COLO829 (cell line): Measurements from ENCODE around the gene ADPRS.

Source experiments
- DNase-seq: peaks from one replicate; pipeline ENCODE4 v3.0.0; 2012; ENCODE audit warnings: low spot score

ADPRS gene

DNA sequence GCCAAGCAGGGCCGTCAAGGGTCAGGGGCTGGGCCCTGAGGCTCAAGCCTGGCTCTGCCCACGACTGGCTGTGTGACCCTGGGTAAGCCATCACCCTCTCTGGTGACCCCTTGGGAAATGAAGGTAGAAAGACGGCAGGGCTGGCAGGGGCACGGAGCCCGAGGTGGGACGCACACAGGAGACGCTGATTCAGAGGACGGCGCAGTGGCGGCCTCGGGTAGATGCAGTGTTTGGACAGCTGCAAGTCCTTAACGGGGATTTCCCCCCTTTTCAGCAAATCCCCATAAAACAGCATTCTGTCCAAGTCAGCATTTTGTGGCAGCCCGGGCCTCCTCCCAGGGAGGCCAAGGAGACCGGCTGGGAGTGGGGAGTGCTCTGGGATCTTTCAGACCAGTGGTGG is 19.6 kb downstream of the ADPRS start:
- no peak for DNase-seq

DNA sequence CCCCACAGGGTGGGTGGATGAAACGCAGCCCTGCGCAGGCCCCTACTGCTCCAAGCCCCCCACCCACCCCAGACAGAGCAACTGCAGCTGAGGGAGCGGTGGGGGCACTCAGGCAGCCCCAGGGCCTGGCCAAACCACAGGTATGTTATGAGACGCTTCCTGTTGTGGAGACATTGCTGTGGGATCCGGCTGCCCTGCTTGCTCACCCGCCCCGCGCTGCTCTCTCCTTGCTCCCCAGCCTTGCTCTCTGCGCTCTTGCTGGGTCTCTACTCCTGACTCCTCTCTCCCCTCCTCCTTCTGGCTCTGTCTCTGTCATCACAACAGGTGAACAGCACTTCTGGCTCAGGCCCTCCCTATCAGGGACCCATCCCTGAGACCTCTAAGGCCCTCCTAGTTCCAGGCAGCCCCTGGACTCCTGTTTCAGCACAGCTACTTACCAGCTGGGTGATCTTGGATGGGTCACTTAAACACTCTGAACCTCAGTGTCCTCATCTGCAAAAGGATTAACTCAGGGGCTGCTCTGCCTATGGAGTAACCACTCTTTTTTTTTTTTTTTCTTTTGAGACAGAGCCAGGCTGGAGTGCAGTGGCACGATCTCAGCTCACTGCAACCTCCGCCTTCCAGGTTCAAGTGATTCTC is 20.5 kb downstream of the ADPRS start:
- no peak for DNase-seq

DNA sequence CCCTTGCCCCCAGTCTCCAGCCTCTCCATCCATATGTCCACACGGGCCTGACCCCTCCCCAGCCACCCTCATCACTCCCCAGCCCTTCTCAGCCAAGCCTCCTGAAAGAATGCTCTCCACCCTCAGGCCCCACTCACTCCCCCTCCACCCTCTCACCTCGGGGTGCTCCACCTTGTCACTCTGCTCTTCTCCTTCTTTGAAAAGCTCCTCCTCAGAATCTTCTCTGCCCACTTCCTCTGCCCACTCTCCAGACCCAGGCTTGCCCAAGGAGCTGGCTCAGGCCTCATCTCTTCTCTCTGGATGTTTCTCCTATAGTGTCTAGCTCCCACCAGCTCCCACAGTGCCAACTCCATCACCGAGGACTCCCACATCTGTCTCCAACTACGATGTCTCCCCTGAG is 22.5 kb downstream of the ADPRS start:
- DNase-seq, result no peak

DNA sequence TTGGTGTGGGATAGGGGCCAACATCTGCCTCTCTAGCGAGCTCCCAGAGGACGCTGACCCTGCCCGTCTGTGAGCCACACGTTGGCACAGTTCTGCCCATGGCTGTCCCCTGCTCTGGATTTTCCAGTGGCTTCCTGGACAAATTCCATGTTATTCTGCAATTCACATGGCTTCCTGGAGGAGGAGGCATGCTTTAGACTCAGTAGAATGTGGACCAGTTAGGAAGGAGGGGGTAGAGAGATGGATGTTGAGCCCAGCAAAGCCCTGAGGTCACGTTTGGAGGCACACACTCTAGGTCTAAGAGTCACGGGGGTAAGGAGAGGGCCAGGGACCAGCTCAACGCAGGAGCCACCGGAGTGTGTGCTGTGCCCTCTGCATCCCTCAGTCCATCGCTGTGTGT is 24.1 kb downstream of the ADPRS start:
- no peak for DNase-seq

DNA sequence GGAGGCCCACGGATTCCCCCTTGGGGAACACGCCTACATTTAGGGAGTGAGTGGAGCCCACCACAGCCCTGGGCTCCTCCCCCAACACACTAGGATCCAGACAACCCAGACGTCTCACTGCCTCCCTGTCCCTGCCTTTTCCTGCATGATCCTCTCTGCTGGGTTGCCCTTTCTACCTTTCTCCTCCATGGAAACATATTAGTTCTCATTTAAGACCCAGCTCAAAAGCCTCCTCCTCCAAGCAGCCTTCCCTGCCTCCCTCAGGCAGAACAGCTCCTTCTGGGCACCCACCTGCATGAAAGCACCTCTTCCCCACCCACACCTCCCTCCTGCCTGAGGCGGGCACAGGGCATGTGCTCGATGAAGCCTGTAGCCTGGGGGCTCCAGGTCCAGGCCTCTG is 25.7 kb downstream of the ADPRS start:
- DNase-seq, result no peak

DNA sequence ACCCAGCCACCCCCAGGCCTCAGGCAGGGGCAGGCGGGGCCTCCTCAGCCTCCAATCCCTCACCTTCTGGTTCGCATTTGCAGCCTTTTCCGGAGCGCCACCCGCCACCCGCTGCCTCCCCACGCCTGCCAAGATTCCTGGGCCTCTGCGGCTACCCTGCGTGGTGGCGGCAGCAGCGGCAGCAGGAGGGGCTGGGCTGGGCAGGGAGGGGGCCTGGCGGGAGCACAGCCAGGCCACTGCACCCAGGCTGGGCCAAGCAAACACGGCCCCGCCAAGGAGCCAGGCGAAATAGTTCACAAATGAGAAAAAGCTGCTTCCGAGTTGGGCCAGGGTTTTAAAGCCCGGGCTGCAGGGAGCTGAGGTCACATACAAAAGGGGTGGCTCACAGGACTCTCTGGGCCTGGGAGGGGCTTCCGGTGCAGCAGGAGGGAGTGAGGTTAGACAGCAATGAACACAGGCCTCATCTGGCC is 26.5 kb downstream of the ADPRS start:
- no peak for DNase-seq

DNA sequence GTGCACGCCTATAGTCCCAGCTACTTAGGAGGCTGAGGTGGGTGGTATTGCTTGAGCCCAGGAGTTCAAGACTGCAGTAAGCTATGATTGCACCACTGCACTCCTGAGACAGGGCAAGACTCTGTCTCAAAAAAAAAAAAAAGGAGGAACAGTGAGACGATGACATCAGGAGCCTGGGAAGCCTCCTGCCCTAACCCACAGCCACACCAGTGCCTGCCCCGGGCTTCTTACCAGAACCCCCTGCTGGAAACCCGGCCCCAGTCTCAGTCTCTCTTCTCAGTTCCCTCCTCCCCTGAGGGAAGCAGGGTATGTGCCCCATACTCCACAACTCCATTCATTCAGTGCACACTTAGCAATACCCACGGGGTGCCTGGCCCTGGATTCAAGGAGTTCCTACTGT is 27.2 kb downstream of the ADPRS start:
- no peak for DNase-seq

DNA sequence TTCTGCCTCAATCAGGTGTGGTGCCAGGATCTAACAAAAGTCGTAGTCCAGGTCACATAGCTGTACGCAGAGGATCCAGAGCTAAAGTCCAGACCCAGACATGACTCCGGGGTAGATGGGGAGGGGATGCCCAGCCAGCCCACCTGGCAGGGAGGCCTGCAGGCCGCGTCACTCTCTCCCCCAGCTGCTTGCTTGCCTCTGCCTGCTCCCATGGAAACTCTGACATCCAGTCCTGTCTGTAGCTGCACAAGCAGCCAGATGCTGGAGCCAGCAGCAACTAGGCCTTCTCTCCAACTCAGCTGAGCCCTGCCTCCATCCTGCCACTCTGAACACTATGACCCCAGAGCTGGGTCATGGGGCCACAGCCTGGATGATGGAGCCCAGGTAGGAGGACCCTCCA is 28.2 kb downstream of the ADPRS start:
- no peak for DNase-seq

DNA sequence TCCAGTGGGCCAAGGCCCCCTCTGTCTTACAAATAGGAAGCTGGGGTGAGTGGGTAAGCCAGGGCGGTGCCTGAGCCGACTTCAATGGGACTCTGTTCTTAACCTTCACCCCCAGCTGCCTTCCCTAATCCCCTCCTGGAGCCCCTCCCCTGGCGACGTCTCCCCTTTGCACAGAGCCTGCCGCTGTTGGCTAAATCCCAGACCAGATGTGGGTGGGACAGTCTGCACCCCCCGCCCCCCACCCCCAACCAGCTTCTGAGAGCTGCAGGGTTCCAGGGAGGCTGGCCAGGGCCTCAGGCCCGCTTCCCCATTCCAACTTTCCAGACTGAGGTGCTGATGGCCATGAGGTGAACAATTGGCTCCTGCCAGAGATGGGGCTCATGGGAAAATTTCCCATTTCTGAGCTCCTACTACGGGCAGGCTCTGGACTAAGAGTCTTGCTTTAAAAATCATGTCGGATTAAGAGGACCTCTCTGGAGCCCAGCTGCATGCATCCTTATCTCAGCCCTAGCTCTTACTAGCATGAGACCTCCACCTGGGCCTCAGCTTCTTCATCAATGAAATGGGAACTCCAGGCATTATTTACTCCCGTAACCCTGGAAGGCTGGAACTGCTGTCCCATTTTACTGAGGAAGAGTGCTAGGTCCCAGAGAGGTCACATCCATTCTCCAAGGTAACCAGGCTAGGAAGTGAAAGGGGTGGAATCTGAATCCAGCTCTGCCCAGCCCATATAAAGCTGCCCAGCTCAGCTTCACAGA is 29.9 kb downstream of the ADPRS start:
- no peak for DNase-seq

DNA sequence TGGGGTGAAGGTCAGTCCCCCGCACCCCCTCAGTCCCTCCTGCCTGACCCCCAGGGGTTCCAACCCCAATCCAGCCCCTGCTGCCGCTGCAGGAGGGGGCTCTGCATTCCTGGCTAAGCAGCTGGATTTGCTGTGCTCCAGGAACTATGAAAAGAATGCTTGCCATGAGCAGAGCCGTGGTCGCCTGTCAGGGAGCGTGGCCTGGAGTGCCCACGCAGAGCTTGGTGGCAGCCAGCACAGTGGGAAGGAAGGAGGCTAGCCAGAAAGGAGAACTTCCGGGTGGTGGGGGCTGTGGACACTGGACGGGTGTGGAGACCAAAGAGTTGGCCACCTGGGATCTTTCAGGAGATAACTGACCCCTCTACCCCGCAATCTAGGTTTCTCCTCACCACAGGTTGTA is 30.8 kb downstream of the ADPRS start:
- DNase-seq, result no peak

DNA sequence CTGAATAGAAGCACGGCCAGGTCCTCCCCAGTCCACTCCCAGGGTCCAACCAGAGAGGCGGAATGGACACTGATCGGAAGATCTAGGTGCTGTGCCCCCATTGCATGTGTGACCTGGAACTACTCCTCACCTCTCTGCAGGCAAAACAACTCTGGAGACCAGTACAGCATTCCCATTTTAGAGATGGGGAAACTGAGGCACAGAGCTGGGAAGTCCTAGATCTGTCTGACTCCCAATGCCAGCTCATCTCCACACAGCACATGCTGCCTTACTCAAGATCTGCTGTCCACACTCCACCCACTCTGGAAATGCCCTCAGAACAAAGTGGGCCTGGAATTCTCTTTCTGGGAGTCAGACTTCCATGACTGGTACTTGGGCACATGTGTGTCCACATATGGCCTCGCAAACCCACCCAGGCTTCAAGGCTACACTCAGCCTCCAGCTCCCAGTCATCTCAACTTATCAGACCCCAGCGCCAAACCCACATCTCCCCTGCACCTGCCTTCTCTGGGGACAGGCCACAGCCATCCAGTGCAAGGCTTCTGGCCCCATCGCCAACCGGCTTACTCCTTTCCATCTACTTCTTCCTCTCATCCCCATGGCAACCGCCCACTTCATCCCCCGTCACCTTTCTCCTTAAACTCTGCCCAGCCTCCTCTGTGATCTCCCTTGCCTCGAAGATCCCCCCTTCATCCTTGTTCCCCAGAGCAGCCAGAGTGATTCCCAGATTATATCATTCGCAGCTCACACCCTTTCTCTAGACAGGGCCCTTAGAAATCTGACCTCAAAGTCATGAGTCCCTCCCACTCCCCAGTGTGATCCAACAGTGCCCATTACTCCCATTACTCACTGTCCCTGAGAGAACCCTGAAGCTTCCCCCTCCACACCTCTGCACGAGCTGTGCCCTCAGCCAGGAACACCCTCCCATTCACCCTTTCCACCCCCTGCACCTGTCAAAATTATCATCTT is 33.7 kb downstream of the ADPRS start:
- DNase-seq, result no peak

DNA sequence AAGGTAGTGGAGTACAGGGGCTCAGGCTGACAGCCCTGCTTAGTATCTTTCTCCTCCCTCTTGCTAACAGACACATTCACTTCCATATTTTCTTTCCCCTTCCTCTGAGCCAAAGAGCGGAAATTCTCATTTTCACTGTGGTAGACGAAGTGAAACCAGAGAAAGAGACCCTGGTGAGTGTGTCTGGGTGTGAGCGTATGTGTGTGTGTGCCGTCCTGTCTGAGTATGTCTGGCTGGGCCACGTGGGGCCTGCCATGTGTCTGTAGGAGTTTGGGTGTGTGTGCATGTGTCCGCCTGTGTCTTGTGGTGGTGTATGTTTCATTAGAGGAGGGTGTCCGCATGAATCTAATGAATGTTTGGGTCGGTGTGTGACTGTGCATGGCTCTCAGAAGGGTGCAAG is 34.7 kb downstream of the ADPRS start:
- DNase-seq, result no peak

DNA sequence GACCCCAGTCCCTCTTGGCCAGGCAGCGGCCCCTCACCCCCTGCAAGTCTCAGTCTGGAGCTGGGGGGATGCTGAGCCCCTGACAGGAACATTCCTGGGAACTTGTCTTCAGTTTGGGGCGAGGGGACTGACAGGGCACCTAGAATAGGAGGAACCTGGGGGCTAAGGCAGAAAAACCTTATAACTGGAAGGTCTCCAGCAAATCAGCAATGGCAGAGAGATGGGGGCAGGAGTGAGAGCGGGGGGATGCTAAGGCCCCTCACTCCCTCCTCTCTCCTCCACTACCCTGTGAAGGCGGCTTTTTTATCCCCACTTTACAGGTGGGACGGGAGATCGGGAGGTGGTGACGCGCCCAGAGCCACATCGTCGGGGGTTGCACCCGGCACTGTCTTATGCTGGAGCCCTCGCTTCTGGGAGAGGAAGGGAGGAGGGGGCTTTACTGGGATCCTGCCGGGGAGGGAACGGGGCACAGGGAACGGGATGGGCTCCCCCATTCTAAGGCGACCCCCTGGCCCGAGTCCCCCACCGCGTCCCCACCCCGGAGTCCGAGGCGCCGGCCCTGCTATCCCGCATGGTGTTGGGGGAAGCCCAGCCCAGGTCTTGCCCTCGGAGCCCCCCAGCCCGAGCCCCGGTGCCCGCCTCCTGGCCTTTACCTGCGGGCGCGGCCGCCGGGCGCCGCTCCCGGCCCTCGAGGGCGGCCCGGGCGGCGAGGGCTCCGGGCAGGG is 35.9 kb downstream of the ADPRS start:
- no peak for DNase-seq

DNA sequence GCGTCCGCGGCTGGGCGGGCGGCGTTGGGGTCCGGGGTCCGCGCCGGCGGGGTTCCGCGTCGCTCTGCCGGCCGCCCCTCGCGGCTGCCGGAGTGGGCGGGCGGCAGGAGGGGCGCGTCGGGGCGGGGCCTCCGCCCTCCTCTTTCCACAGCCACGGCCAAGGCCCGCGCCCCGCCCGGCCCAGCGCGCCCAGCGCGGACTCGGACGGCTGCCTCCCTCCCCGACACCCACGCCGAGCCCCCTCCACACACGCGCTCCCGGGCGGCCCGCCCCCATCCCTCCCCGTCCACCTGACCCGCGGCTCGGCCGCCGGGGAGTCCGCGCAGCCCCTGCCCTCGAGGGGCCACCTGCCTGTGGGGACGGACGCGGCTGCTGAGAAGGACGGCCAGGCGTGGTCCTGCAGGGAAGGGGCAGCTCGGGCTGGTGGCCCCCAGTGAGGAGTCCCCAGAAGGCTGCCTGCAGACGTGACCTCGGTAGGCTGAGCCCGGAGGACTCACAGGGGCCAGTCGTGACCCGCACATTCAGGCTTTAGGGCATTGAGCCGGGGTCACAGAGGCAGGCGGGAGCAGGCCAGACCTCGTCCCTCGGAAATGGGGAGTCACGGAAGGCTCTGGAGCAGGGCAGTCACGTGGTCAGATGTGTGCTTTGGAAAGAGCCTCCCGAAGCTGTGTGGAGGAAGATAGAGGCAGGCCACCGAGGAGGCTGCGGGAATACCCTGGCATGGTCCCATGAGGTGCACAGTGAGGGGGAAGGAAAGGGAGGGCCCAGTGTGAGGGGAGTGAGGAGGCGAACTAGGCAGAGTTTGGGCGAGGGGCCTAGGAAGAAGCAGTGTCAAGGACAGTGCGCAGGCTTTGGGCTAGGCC is 36.7 kb downstream of the ADPRS start, which contains the start of gene COL8A2:
Gene COL8A2 (minus strand): TSS at position 94 of the 863 bp plus-strand sequence. CDS start 24,980 bp downstream, outside the sequence.
- DNase-seq, result no peak

DNA sequence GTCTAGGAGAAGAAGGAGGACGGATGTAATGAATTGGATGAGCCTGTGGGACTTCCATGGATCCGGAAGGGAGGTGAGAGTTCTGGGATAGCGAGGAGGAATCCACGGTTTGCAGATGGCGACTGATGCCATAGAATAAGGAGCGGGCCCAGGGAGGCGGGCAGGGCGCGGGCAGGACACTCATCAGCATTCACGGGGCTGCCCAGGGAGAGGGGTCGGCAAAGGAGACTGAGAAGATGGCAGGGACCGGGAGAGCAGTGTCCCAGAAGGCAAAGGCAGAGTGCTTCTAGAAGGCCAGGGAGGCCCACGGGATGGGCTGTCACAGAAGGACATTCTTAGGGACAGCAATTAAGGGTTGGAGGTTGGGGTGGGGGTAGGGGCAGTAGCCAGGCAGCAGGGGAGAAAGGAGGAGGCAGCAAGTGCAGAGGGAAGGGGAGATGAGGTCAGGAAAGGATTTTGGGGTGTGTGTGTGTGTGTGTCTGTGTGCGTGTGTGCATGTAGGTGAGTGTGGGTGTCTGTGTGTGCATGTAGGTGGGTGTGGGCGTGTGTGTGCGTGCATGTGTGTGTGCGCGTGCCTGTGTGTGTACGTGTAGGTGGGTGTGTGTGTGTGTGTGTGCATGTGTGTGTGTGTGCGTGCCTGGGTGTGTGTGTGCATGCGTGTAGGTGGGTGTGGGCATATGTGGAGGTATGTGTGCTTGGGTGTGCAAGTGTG is 37.5 kb downstream of the ADPRS start:
- no peak for DNase-seq

DNA sequence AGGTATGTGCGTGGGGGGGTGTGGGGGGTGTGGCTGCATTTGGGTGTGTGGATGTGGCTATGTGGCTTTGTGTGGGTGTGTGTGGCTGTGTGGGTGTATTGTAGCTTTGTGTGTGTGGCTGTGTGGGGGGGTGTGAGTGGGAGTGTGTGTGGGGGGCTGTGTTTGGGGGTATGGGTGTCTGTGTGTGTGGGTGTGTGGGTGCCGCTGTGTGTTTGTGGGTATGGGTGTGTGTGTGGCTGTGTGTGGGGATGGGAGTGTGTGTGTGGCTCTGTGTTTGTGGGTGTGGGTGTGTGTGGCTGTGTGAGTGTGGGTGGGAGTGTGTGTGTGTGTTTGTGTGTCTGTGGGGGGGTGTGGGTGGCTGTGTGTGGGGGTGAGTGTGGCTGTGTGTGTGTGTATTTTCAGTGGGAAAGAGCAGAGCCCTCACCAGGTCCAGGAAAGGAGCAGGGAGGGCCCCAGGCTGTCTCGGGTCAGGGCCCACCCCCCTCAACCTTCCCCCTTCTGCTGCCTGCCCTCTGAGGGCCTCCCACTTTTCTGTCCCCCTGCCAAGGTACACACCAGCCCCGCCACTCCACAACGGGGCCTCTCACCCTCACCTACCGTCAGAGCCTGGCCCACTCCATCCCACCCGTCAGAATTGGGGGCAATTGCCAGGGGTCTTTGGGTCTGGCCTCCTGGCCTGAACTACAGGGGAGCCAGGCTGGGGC is 38.3 kb downstream of the ADPRS start:
- DNase-seq, result no peak

DNA sequence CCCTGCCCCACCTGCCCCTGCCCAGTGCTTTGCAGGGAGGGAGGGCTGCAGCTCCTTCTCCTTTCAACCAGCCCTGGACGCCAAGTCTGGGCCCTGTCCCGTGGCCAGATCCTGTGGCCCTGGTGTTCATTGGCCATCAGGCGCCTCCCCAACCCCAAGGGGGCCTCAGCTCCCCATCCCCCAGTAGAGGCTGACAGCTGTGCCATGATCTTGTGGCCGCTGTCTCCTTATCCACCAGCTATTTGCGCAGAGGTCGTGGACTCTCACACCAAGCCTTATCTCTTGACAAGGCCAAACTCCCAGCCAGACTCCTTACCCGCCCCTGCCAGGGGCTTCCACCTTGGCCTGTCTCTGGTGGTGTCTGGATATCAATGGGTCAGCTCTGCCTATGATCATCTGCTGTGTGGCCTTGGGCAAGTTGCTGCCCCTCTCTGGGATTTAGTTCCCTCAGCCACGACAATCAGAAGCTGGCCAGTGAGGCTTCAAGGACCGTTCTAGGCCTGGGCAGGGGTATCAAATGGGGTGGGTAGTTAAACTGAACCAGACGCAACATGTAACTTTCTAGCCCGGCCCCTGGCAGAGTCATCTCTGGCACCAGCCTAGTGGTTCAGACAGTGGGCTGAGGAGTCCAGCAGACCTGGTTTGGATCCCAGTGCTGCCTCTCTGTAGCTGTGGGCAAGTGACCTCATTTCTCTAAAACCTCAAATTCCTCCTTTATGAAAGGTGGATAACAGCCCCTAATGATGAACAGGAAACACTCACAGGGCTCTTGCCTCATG is 39.6 kb downstream of the ADPRS start:
- DNase-seq, result no peak

DNA sequence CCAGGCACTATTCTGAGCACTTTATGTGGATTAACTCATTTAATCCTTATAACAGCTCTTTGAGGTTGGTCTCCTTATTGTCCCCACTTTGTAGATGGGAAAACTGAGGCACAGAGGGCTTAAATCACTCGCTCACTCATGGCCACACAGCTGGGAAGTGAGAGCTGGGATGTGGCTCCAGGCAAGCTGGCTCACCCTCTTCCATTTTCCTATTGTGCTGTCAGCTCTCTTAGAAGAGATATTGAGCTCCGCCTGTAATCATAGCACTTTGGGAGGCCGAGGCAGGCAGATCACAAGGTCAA is 40.2 kb downstream of the ADPRS start:
- no peak for DNase-seq

DNA sequence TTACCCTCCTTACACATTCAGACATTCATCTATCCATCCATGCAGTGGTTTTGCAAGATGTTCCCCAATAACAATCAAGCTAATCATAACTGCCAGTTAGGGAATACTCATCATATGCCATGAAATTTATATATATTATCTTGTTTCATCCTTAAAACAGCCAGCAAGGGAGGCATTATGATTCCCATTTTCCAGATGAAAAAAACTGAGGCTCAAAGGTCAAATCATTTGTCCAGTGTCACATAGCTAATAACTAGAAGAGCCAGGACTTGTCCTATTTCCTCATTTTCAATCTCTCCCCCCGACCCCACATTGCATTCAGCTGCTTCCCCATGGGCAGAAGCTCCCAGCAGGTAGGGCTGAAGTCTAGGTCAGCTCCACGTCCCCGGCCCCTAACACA is 43.3 kb downstream of the ADPRS start:
- DNase-seq, result no peak
